ENCODE measurements around the gene SH3RF2. TPM values are rescaled to one million over a fixed set of nuclear protein-coding genes. Genes with fewer than 3 reads are reported as not detected.

SH3RF2 gene
- total RNA-seq, 1 donor, result 2.2 TPM

DNA sequence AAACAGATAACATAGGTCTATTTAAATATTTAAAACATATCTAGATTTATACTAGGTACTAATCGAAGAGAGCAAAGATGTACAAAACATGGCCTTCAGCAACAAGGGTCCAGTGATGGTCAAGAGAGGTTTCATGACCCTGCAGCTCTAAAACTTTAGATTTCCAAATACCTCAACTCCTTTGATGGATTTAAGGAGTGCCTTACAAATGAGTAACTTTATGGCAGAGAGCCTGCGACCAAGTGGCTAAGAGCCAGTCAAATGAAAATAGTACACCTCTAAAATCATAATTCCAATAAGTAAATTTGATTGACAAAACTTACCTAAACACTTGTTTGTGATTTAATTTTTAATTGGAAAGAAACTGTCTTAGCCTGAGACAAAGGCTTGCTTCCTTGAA, 4.7 kb upstream of the SH3RF2 start:
- no peak for DNase-seq (ENCODE audit: low read depth)
- H3K4me3 ChIP-seq (ENCODE audit: low read depth, low read length), result no peak overlapping the region
- TF ChIP-seq, protein P1, sequence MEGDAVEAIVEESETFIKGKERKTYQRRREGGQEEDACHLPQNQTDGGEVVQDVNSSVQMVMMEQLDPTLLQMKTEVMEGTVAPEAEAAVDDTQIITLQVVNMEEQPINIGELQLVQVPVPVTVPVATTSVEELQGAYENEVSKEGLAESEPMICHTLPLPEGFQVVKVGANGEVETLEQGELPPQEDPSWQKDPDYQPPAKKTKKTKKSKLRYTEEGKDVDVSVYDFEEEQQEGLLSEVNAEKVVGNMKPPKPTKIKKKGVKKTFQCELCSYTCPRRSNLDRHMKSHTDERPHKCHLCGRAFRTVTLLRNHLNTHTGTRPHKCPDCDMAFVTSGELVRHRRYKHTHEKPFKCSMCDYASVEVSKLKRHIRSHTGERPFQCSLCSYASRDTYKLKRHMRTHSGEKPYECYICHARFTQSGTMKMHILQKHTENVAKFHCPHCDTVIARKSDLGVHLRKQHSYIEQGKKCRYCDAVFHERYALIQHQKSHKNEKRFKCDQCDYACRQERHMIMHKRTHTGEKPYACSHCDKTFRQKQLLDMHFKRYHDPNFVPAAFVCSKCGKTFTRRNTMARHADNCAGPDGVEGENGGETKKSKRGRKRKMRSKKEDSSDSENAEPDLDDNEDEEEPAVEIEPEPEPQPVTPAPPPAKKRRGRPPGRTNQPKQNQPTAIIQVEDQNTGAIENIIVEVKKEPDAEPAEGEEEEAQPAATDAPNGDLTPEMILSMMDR (IDR thresholded peaks at IDR 0.05; ENCODE audit: insufficient read depth, low read depth, low read length), result no peak

DNA sequence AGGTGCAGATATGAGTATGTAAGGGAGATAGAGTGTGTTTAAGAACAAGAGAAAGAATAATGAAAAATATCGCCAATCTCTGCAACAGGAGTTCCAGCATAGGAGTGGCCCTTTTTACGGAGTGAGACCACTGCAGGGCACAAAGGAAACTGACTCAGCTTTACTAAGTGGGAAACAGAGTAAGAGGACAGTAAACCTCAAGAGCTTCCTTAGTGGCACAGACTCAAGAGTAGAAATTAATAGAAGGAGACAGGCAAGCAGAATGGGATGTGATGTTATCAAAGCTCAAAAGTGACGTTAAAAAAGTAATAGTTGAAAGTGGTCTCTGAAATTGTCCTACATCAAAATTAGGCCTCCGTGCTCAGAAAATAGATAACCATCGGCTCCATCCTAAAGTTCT, 2.1 kb upstream of the SH3RF2 start:
- TF ChIP-seq, protein P1 (IDR thresholded peaks at IDR 0.05; ENCODE audit: insufficient read depth, low read depth, low read length), result no peak
- no peak overlapping the region for H3K4me3 ChIP-seq (ENCODE audit: low read depth, low read length)
- no peak for DNase-seq (ENCODE audit: low read depth)

DNA sequence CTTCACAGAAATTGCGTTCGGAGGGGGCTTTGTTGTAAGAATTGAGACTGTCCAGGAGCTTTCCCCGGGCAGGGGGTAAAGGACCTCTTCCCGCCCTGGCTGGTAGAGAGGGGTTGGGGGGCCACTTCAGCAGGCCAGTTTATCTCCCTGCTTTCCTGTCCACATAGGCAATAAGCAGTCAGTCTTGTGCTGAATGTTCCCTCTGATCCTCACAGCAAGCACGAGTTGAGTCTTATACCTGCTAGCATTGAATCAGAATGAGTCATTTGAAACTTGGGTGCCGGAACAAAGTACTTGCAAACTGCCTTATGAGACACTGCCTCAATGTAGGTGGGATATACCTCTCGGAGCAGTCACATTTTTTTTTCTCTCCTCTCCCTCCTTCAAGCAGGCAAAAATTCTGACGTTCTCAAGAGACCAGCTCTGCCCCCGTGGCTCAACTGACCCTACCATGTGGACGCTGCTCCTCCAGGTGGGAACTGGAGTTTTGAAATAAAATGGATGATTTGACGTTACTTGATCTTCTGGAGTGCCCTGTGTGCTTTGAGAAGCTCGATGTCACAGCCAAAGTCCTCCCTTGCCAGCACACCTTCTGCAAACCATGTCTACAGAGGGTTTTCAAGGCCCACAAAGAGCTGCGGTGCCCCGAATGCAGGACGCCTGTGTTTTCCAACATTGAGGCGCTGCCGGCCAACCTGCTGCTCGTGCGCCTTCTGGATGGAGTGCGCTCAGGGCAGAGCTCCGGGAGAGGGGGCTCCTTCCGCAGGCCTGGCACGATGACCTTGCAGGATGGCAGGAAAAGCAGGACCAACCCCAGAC, 1.3 kb downstream of the SH3RF2 start:
- H3K4me3 ChIP-seq (ENCODE audit: low read depth, low read length), result no peak overlapping the region
- TF ChIP-seq, protein P1 (IDR thresholded peaks at IDR 0.05; ENCODE audit: insufficient read depth, low read depth, low read length), result no peak
- no peak for DNase-seq (ENCODE audit: low read depth)

DNA sequence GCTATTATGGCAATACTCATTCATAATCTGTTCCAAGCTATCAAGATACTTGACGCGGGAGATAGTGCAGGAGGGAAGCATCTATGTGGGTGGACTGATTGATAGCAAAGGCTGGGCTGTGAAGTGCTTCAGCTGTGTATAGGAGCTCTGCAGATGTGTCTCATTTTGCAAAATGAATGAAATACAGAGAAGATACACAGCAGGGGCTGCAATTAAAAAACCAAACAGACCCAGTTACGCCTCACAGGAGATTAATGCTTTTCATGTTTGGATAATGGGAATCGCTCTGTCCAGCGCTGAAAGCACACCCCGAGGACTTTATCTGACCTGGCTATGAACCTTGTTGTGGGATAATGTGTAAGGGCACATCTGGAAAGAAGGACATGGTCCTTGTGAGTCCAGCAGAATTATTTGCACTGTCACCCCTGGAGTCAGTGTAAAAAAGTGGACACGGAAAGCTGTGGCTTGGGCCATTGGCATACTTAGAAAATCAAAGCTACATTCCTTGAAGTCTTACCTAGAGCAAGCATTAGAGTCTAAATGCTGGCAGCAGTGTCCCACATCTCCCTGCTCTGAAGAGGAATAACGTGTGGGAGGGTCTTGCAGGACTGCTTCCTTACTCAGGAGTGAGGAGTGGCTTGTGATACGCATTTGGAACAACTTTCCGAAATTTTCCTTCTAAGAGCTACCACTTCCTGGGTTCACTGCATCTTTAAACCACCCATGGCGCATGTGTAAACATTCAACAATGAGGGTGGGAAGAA, 2.6 kb downstream of the SH3RF2 start:
- no peak for DNase-seq (ENCODE audit: low read depth)
- H3K4me3 ChIP-seq (ENCODE audit: low read depth, low read length), result no peak overlapping the region

DNA sequence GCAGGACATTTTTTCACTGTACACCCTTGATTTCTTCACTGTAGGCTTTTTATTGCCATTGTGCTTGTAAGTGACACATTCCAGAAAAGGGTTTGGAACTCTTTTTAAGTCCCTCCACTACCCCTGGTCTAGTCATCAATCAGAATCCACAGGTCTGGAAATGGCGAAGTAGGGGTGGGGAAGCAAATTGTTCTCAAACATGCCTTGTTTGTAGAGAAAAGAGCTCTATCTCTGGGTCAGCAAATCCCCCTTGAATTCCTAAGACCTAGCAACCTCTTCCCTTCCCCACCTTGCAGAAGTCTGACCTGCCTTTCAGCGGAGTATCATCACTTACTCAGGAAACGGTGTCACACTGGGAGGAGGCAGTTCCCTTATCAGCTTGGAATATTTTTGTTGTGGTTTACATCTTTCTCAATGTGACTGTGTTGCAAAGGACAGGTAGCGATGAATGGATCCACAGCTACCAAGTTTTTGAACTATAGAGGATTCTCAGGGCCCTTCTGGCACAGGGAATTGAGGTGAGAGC, 3.2 kb downstream of the SH3RF2 start:
- TF ChIP-seq, protein P1 (IDR thresholded peaks at IDR 0.05; ENCODE audit: insufficient read depth, low read depth, low read length), result no peak

More for the DNA sequence above, 2.6 kb downstream of the SH3RF2 start:
- TF ChIP-seq, protein P1 (IDR thresholded peaks at IDR 0.05; ENCODE audit: insufficient read depth, low read depth, low read length), result no peak

DNA sequence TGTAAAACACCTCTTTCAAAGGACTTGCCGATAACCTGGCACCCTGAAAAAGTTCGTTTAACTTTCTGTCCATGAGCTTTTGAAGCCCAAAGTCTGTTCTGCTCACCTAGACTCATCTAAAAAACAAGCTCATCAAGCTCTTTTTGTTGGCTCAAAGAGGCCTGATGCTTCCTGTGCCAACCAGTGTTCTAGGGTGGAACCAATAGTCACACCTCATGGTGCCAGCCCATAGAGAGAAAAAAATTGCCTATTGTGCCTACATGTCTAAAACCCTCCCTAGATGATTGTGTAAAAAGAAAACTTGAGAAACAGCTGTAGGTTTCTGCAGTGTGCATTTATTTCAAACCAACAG, 4.7 kb downstream of the SH3RF2 start:
- no peak for DNase-seq (ENCODE audit: low read depth)
- H3K4me3 ChIP-seq (ENCODE audit: low read depth, low read length), result no peak overlapping the region
- TF ChIP-seq, protein P1 (IDR thresholded peaks at IDR 0.05; ENCODE audit: insufficient read depth, low read depth, low read length), result no peak

More for the DNA sequence above, 3.2 kb downstream of the SH3RF2 start:
- no peak for DNase-seq (ENCODE audit: low read depth)
- H3K4me3 ChIP-seq (ENCODE audit: low read depth, low read length), result no peak overlapping the region
